Measurements from ENCODE around the gene FBXO36.

The FBXO36 gene

DNA sequence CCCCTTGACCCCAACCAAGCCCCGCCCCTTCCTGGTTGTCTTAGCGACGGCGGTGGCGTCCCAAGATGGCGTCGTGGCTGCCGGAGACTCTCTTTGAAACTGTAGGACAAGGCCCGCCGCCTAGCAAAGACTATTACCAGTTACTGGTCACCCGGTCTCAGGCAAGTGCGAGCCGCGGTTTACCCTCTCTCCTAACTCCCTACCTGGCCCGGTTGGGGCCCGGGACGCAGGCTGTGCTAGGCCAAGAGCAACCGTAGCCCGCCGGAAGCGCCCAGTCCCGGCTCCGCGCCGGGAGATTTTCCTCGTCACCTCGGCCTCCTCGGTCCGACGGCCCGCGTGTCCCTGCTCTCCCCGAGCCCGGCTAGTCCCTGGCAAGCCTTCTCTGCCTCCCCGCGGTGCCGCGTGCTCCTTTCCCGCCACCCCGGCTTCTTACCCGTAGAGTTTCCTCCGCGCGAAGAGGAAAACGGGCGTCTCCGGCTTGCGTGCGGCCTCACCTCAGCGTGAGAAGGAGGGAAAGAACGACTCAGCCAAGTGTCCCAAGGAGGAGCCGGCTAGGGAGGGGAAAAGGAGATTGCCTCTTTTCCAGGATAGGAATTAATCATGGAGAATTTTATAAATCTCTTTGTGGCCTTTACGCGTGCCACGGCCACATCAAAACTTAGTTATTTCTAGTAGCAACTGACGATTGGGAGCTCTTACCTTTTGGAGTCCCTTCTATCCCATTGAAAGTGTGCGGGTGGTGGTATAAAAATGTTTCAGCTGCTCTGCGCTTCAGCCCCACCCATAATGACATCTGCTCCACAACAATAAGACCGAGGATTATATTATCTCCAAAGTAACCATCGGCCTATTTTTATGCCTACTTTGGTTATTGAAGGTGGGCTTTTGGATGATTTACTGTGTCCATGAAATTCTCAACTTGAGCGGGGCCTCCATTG, at the start of gene FBXO36:
FBXO36 (plus strand) TSS at position 55 of the 938 bp plus-strand sequence; CDS start at position 66, 11 bp downstream.
- DNase-seq (ENCODE audit: extremely low read depth in 1 of 2, low read depth in 1 of 2): peak; percentile 75 to 79

DNA sequence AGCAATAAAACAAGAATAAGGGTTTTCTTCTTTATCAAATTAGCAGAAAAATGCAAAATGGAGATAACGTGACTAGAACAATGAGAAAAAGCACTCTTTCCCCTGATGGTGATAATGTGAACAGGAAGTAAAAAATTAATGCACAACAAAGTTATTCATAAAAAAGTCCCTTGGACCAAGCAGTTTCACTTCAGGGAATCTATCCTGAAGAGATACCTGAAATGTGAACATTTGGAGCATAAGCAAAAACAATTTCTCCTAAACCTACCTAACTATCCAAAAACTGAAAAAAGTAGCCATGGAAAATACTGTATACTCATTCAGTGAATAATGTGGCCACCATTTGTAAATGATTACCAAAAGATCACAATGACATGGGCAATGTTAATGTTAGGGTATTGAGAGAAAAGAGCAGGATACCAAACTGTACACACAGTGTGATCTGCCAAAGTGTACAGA, 49.2 kb upstream of the FBXO36 start:
- no peak for DNase-seq (ENCODE audit: extremely low read depth in 1 of 2, low read depth in 1 of 2)

DNA sequence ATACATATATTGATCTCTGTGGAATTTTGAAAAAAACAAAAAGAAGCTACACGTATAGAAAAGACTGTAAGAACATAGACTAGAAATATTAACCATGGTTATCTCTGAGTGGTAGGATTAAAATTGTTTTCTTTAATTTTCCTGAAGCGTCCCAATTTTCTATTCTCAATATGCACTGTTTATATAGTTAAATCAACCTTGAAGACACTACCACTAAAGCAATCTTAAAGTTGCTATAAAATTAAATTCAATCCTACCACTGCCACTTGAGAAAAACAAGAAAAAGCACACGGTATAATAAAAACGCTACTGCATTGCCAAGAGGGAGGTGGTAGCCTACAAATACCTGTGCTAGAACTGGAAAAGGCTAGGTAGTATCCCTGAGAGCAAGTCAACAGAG, 47.7 kb upstream of the FBXO36 start:
- no peak for DNase-seq (ENCODE audit: extremely low read depth in 1 of 2, low read depth in 1 of 2)

DNA sequence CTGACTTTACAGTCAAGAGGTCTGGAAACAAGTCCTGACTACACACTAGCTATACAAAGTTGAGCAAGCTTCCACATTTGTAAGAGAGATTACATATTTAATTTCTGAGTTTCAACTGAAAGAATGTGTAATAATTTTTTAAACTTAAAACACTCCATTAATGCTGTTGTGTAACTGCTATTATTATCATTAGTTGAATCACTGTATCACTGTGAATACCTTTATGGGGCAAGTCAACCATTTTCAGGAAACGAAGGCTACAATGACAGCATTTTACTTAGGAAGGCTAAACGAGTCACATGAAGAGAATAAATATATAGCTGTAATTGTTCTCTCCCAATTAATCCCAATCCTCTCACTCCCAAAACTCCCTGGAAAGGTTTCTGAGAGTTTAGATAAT, 46.8 kb upstream of the FBXO36 start:
- no peak for DNase-seq (ENCODE audit: extremely low read depth in 1 of 2, low read depth in 1 of 2)

- no peak for DNase-seq (ENCODE audit: extremely low read depth in 1 of 2, low read depth in 1 of 2)
Measured at GRCh38 chr2:229879191-229879950, 42.9 kb upstream of the FBXO36 start.

DNA sequence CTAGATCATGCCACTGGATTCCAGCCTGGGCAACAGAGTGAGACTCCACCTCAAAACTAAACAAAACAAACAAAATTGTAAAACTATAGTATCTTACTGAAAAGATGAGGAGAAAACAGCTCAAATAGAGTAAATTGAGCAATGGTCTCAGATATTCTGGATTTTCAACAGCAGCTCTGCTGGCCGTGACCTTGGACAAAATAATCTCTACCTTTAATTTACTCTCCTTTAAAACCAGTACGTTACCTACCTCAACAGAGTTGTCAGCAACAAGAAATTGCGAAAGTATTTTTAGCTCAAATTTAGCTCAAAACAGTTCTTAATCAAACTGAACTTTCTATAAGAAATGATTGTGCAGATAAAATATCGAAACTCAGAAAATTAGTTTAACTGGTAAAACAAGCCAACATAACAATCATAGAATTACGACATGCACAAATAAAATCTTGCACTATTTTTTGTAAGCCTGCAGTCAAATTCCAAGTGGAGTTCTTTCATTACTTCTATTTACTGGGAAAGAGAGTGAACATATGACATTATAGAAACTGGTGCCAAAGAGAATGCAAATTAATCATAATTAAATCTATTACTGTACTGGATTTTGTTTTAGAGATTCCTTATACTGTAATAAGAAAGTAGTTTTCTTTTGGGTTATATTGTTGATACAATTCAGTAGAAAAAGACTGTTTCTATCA, 41.3 kb upstream of the FBXO36 start:
- no peak for DNase-seq (ENCODE audit: extremely low read depth in 1 of 2, low read depth in 1 of 2)

DNA sequence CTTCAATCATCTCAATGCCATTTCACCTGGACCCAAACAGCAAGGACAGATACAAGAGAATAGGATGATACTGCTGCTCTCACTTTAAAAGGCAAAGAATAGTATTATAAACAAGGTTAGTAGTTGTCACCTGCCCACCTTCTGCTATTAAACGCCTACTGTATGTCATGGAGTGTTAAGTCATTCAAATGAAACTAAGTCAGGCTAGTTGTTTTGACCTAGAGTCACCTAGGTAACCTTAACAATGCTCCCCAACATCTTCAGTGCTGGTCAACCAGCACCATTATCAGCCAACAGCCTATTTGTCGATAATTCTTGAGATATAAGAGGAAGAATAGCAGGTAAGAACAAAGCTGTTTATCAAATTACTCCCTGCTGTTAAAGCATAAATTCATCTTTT, 39.7 kb upstream of the FBXO36 start:
- DNase-seq (ENCODE audit: extremely low read depth in 1 of 2, low read depth in 1 of 2): no peak

DNA sequence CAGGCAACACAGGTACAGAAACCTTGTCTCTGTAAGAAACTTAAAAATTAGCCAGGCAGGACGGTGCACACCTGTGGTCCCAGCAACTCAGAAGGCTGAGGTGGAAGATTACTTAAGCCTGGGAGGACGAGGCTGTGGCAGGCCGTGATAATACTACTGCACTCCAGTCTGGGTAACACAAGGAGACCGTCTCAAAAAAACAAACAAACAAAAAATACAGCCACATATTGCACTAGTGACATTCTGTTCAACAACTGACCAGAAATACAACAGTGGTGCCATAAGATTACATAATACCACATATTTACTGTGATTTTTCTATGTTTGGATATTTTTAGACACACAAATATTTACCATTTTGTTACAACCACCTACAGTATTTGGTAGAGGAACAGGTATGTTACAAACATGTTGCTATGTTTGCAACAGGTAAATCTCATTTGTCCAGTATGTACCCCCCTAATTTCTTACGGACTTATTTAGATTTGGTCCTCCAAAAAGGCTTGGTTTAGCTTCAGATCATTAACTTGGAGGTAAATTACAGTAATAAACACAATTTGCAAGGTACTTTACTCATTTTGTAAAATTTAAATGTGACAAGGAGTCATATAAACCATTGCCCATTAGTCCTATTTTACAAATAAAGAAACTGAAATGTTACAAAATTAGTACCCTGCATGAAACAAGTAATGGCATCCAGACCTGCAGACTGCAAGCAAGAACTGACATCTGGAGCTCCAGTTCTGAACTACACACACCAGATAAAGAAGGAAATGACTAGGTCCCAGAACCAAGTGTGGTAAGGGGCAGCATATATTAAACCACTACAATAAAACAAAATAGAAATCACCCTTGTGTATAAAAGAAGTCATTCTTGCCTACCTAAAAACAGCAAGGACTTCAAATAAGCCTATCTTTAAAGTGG, 37.3 kb upstream of the FBXO36 start:
- DNase-seq (ENCODE audit: extremely low read depth in 1 of 2, low read depth in 1 of 2): no peak

DNA sequence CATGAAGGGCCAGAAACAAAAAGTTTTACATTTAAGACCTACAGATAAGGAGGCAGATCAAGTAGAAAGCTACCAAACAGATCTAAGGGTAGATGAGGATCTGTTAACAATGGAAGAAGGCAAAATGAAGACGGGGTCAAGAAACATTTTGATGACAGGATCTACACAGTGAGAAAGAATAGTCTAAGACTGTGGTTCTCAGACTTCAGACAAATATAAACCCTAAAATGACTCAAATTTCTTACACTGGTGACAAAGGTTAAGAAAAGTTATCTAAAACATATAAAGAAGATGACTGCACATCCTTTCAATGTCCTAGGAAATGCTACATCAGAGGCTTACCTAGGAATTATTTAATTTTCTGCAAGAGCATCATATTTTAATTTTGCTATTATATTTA, 34.9 kb upstream of the FBXO36 start:
- DNase-seq (ENCODE audit: extremely low read depth in 1 of 2, low read depth in 1 of 2): no peak

GRCh38 chr2:229888031-229888430, 34.3 kb upstream of the FBXO36 start:
- no peak for DNase-seq (ENCODE audit: extremely low read depth in 1 of 2, low read depth in 1 of 2)

DNA sequence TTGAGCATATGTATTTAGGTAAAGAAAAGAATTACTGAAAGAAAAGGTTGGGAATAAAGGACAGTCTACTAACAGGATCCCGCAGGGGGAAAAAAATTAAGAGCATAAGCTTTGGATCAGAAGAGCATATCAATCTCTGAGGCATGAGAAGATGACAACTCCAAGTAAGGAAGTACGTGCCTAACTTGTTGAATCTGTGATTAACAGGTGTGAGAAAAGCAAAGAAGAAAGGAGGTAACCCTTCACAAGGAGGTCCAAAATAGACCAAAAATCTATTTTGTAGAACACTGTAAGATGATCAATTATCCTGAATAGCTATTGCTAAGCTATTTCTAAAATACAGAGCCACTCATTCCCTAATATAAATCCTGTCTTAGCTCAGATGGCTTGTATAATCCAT, 33.3 kb upstream of the FBXO36 start:
- DNase-seq (ENCODE audit: extremely low read depth in 1 of 2, low read depth in 1 of 2): no peak

DNA sequence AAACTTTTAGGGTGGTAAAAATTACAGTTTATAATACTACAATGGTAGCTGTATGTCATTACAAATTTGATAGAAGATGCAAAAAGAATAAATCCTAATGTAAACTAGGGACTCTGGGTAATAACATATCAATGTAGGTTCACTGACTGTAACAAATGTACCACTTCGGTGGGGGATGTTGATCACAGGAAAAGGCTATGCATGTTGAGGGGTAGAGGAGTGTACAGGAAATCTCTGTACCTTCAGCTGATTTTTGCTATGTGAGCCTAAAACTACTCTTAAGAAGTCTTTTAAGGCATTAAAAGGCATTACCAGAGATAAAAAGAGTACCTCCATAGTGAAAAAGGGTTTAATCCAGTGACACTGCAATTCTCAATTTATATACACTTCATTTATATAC, 25.4 kb upstream of the FBXO36 start:
- no peak for DNase-seq (ENCODE audit: extremely low read depth in 1 of 2, low read depth in 1 of 2)

GRCh38 chr2:229899604-229900003, 22.7 kb upstream of the FBXO36 start:
- DNase-seq (ENCODE audit: extremely low read depth in 1 of 2, low read depth in 1 of 2): no peak

- DNase-seq (ENCODE audit: extremely low read depth in 1 of 2, low read depth in 1 of 2): no peak
Measured at GRCh38 chr2:229900012-229900411, 22.3 kb upstream of the FBXO36 start.

GRCh38 chr2:229900514-229900913, 21.8 kb upstream of the FBXO36 start:
- peak in 1 of 2 donors; percentile 3 for DNase-seq (ENCODE audit: extremely low read depth in 1 of 2, low read depth in 1 of 2)

DNA sequence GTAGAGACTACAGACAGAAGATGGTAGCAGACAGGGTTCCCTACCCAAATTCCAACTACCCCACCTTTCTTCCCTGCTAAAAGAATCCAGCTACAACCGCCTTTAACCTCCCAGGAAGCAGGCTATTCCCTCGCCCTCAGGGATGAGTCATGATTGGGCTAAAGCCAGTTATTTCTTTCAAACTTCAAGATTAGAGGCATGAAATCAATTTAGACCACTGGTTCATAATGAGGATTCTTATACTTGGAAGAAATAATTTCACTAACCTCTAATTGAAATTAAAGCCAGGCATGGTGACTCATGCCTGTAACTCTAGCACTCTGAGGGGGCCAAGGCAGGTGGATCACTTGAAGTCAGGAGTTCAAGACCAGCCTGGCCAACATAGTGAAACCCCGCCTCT, 20.5 kb upstream of the FBXO36 start:
- no peak for DNase-seq (ENCODE audit: extremely low read depth in 1 of 2, low read depth in 1 of 2)

- DNase-seq (ENCODE audit: extremely low read depth in 1 of 2, low read depth in 1 of 2): no peak
Measured at GRCh38 chr2:229903037-229903436, 19.3 kb upstream of the FBXO36 start.

DNA sequence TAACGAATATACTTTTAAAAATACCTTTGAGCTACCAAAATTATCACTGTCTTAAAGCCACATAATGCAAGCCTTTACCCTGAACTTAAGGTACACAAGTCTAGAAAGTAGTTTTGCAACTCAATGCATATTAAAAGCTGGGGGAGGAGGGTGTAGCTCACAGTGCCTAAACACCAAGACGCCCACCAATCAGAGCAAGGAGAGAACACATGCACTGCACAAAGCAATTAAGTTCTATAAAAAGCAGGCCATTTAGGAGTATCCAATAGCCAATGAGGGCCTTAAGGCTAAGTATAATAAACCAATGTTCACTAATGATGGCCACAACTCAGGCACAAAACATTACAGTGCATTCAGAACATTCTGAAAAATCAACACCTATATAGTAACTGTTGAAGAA, 16.7 kb upstream of the FBXO36 start:
- DNase-seq (ENCODE audit: extremely low read depth in 1 of 2, low read depth in 1 of 2): no peak

- DNase-seq (ENCODE audit: extremely low read depth in 1 of 2, low read depth in 1 of 2): no peak
Measured at GRCh38 chr2:229909090-229909489, 13.2 kb upstream of the FBXO36 start.

DNA sequence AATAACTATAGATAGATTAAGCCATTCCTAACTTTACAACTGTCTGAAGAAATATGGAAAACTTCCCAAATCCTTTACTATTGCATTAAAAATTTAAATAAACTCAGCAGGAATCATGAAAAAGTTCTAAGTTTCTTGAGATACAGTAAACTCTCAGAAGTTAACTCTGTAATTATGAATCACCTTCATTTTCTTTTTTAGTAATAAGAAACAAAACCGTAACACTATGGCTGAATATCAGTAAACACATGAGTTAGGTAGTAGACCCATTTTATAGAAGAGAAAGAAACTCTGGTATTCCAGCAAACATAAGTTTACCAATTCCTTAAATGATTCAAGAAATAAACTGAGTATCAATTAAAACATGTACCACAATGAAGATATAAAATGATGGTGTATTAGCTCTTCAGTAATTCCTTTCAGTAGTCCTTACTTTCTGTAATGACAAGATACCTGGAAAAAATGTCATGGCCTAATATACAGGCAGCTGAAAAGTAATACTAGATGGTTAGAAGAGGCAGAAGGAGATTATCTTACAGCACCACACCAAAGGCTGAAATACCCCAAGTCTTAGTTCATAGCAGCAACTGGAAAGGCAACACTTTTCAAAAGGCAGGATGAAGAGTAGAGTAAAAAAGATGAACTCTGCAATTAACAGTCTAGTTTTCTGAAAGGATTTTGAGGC, 12.0 kb upstream of the FBXO36 start:
- no peak for DNase-seq (ENCODE audit: extremely low read depth in 1 of 2, low read depth in 1 of 2)

Data from stimulated activated CD8-positive, alpha-beta memory T cell treated with anti-CD3 and anti-CD28 coated beads, Interleukin-7, amount 100 ng/mL, for 48 hours (primary cell).